Immature natural killer cell (primary cell): ENCODE data around the gene XK. TPM values are rescaled to one million over a fixed set of nuclear protein-coding genes. Genes with fewer than 3 reads are reported as not detected.
A peak's percentile ranks its signal among the peaks of the same experiment; 100 is the strongest.

ENCODE experiments used
- DNase-seq, 3 donors: peaks; one replicate each; pipeline ENCODE4 v3.0.0; 2022; ENCODE audit warnings: mixed read lengths in 1 of 3
- H3K27ac Mint-ChIP-seq, 6 donors: one replicate each; pipeline ENCODE4 v1.8.0; 2020; ENCODE audit warnings: mixed read lengths in 6 of 6, mild to moderate bottlenecking in 5 of 6, inconsistent platforms in 4 of 6, moderate library complexity in 3 of 6
- H3K27me3 Mint-ChIP-seq, 3 donors: one replicate each; pipeline ENCODE4 v1.8.0; 2020 to 2021; ENCODE audit warnings: low read depth in 3 of 3, mild to moderate bottlenecking in 3 of 3, mixed read lengths in 3 of 3, moderate library complexity in 3 of 3, inconsistent platforms in 1 of 3
- H3K36me3 Mint-ChIP-seq, 3 donors: one replicate each; pipeline ENCODE4 v1.8.0; 2020; ENCODE audit warnings: mixed read lengths in 3 of 3, inconsistent platforms in 2 of 3, mild to moderate bottlenecking in 2 of 3
- H3K4me1 Mint-ChIP-seq, 2 donors: one replicate each; pipeline ENCODE4 v1.8.0; 2020; ENCODE audit warnings: inconsistent platforms in 2 of 2, mild to moderate bottlenecking in 2 of 2, mixed read lengths in 2 of 2, moderate library complexity in 1 of 2
- H3K4me3 Mint-ChIP-seq, 5 donors: one replicate each; pipeline ENCODE4 v1.8.0; 2020; ENCODE audit warnings: mild to moderate bottlenecking in 5 of 5, mixed read lengths in 5 of 5, inconsistent platforms in 3 of 5, moderate library complexity in 3 of 5
- H3K9me3 Mint-ChIP-seq, 6 donors: one replicate each; pipeline ENCODE4 v1.8.0; 2020; ENCODE audit warnings: mild to moderate bottlenecking in 6 of 6, mixed read lengths in 6 of 6, inconsistent platforms in 4 of 6, moderate library complexity in 3 of 6
- polyA plus RNA-seq, 3 donors: library from polyadenylated mRNA; unstranded; fragments of 300-500 nt; fragmentation: Illumina TruSeq; gene quantifications; one replicate each; pipeline ENCODE4 v1.2.3, GENCODE V29; 2021

Gene XK
- polyA plus RNA-seq, 3 donors from 2014 or later: 0.08 to 0.11 TPM; not detected in 1

DNA sequence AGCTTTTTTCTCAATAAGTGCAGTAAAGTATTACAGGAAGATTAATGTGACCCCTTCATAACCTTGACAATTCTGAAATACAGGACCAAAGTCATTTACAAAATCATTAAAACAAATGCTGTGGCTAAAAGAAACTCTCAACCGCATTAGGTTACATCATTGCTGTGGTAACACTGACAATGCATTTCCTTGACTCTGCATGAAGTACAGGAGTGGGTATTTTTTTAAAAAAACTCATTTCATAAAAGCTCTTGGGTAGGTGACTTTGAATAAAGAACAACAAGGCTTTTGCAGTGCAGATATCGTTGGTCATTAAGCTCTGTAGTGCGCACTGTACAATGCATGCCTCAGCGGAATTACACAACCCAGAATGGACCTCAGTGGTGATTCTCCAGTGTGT, 23.4 kb upstream of the XK start:
- Mint-ChIP-seq H3K4me3 (no peak overlapping the region), H3K36me3 (peaks cover 0 to 9% (median 8%) of the 10 kb centered on the region in 3 donors), H3K27ac (no peak overlapping the region), H3K9me3 (no peaks in the 10 kb centered on the region), H3K4me1 (no peaks in the 10 kb centered on the region), H3K27me3 (peaks cover 0 to 3% (median 2%) of the 10 kb centered on the region in 3 donors)
- no peak for DNase-seq

DNA sequence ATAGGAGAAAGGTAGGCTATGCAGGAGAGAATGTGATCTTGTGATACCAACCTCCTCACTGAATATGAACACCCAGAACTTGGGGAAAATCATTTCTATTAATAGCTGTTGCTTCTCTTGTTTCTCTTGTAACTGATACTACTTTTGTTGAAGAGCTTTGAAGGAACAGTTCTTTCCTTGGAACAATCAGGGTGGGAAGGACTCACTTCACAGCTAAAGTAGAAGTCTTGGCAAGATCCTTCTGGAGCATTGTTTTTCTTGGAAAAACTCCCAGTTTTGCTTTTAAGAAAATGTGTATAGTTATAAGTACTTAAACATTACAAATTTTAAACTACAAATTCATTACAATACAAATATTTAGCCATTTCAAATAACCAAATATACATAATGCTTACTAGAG, 19.1 kb upstream of the XK start:
- DNase-seq: no peak
- Mint-ChIP-seq H3K27ac (no peak overlapping the region), H3K9me3 (no peaks in the 10 kb centered on the region), H3K27me3 (peaks cover 0 to 3% (median 2%) of the 10 kb centered on the region in 3 donors), H3K4me1 (no peaks in the 10 kb centered on the region), H3K4me3 (no peak overlapping the region), H3K36me3 (peaks cover 0 to 9% (median 8%) of the 10 kb centered on the region in 3 donors)

DNA sequence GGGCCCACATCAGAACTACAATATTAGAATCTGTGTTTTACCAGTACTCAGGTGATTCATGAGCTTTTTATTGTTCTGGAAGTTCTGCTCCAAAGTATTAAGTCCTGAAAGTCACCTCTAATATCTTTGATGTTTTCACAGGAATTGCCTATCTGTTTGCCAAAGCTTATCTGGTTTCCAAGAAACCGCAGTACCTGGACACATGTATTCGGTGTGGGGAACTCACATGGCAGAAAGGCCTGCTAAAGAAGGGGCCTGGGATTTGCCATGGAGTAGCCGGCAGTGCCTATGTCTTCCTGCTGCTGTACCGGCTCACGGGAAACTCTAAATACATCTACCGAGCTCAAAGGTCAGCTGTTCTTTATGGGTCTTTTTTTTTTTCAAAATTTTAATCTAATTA, 18.4 kb upstream of the XK start:
- H3K27ac Mint-ChIP-seq: no peak overlapping the region
- H3K9me3 Mint-ChIP-seq: no peaks in the 10 kb centered on the region
- H3K4me3 Mint-ChIP-seq: no peak overlapping the region

DNA sequence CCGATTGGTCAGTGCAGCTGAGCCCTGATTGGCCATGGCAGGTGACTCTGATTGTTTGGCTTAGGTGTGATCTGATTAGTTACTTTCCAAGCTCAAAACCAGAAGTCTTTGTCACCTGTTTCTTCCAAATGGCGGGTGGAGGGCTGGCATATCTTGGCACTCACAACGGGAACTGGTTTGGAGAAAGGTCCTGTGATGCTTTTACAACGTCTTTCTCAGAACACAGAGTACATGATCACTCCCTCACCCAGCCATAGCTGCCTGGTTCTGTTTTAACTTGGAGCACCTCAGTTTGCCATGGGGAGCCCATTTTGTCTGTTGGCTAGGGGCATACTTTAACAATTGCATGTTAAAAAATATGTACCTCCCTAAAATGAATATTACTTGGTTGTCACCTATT, 13.0 kb upstream of the XK start:
- Mint-ChIP-seq H3K27me3 (peaks cover 0 to 5% (median 4%) of the 10 kb centered on the region in 3 donors), H3K36me3 (peaks cover 0 to 4% (median 0%) of the 10 kb centered on the region in 3 donors), H3K9me3 (no peaks in the 10 kb centered on the region), H3K4me1 (no peaks in the 10 kb centered on the region), H3K27ac (no peak overlapping the region), H3K4me3 (no peak overlapping the region)
- DNase-seq: no peak

More for the DNA sequence above, 18.4 kb upstream of the XK start:
- Mint-ChIP-seq H3K27me3 (peaks cover 1 to 4% (median 2%) of the 10 kb centered on the region in 3 donors), H3K36me3 (peaks cover 0 to 9% (median 8%) of the 10 kb centered on the region in 3 donors), H3K4me1 (no peaks in the 10 kb centered on the region)
- DNase-seq: no peak

DNA sequence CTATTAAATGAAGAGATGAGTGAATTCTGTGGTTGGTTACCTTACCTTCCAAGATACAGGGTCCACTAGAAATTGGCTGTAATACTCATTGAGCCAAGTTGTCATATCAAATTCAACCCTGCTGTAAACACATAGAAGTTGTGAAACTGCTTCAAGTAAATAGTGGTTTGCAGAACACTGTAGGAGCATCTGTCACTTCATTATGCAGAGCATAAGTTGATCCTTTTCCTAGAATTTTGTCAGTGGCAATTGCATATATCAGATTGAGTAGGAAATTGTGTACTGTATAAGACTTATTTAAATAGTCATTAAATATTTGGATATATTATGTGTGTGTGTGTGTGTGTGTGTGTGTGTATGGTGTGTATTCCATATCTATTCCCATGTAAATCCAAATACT, 8.8 kb upstream of the XK start:
- Mint-ChIP-seq H3K36me3 (peaks cover 0 to 4% (median 0%) of the 10 kb centered on the region in 3 donors), H3K27ac (no peak overlapping the region), H3K27me3 (peaks cover 0 to 8% (median 4%) of the 10 kb centered on the region in 3 donors), H3K9me3 (no peaks in the 10 kb centered on the region), H3K4me3 (no peak overlapping the region), H3K4me1 (no peaks in the 10 kb centered on the region)
- DNase-seq: no peak

DNA sequence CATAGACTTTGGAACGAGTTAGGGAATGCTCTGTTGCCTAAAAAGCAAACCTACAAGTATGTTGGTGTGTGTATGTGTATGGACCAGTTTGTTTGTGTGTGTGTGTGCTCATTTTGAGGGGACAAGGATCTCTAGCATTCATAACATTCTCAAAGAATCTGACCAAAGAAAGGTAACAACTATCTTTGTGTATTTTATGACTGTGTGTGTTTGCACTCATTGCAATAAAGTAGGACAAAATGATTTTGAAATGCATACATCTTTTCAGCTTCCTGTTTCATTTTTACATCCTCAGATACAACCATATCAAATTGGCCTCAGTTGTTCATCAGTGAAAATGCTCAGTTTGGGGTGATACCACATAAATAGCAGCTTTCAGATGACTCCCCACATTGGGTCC, 8.3 kb upstream of the XK start:
- no peak overlapping the region for H3K4me3 Mint-ChIP-seq
- H3K27ac Mint-ChIP-seq: no peak overlapping the region
- H3K27me3 Mint-ChIP-seq: peaks cover 0 to 6% (median 2%) of the 10 kb centered on the region in 3 donors
- H3K36me3 Mint-ChIP-seq: peaks cover 0 to 4% (median 0%) of the 10 kb centered on the region in 3 donors
- no peak for DNase-seq
- H3K9me3 Mint-ChIP-seq: no peaks in the 10 kb centered on the region
- H3K4me1 Mint-ChIP-seq: no peaks in the 10 kb centered on the region

DNA sequence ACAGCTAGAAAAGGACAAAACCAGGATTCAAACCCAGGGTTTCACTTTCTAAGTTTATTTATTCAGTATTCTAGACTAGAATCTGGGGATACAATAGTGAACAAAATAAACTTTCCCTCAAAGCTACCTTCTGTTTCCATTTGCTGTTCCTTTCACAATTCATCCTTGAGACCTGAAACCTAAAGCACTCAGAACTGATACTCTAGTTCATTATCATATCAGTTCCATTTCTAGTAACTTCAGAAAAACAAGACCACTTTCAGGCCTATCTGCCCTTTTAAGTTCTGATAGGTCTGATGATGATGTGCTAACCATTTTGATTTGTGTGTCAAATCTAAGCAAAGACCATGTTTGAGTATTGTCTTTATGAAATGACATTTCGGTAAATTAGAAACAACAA, 7.8 kb upstream of the XK start:
- Mint-ChIP-seq H3K27ac (no peak overlapping the region), H3K9me3 (no peaks in the 10 kb centered on the region), H3K4me1 (no peaks in the 10 kb centered on the region), H3K27me3 (peaks cover 0 to 6% (median 0%) of the 10 kb centered on the region in 3 donors), H3K4me3 (no peak overlapping the region), H3K36me3 (peaks cover 0 to 4% (median 0%) of the 10 kb centered on the region in 3 donors)
- DNase-seq: no peak

DNA sequence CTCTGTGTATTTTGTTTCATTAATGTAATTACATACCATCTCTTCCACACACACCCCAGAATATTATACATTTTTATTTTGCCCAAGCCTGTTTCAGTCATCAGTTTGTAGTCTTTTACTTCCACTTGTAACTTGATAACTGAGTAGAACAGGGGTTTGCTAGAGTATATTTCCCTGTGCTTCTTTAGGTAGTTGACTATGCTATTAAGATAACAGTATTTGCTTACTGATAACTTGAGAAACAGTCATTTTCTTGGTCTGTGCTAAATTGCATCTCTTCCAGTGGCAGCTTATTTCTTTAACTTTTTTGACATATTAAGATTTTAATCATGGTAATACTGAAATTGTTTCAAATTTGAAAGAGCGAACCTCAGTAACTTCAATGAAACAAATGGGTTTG, 7.0 kb upstream of the XK start:
- Mint-ChIP-seq H3K27me3 (peaks cover 0 to 6% (median 0%) of the 10 kb centered on the region in 3 donors), H3K27ac (no peak overlapping the region), H3K36me3 (peaks cover 0 to 4% (median 0%) of the 10 kb centered on the region in 3 donors), H3K4me3 (no peak overlapping the region), H3K4me1 (no peaks in the 10 kb centered on the region), H3K9me3 (no peaks in the 10 kb centered on the region)
- no peak for DNase-seq

DNA sequence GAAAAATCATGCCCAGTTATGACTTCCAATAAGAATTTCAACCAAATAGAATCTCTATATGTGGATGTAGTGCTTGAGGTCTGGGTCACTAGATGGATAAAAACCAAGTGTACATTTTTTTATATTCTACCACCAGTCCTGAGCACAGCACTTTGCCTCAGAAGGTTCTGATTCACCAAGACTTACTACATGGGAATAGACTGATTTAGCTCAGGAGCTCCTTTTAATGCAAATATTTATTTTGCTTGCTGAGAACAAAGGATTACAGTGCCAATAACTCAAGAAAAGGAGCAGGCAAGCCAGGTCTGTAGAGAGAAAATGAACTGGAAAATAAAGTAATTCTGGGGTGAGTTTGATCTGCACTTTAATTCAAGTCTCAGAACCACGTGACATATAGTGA, 6.4 kb upstream of the XK start:
- Mint-ChIP-seq H3K27me3 (peaks cover 0 to 3% (median 0%) of the 10 kb centered on the region in 3 donors), H3K4me1 (no peaks in the 10 kb centered on the region), H3K4me3 (no peak overlapping the region), H3K9me3 (no peaks in the 10 kb centered on the region), H3K36me3 (peaks cover 0 to 4% (median 0%) of the 10 kb centered on the region in 3 donors), H3K27ac (no peak overlapping the region)
- DNase-seq: no peak

DNA sequence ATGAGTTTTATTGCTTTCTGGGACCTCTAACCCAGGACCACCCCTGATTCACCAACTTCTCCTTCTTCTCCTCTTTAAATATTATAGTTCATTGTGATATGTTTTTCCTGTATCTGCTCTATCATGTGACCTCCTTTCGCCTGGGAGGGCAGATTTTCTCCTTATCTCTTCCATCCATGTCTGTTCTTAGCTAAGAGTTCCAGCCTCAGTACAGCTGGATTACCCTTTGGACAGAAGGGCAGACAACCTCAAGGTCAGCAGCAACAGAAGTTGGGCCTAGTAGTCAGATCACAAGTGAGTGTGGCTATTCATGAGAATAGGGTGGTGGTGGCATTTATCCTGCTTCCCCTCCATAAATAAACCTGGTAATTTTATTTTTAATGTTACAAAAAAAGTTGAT, 5.7 kb upstream of the XK start:
- peaks cover 0 to 3% (median 0%) of the 10 kb centered on the region in 3 donors for H3K27me3 Mint-ChIP-seq
- peaks cover 0 to 4% (median 0%) of the 10 kb centered on the region in 3 donors for H3K36me3 Mint-ChIP-seq
- H3K27ac Mint-ChIP-seq: no peak overlapping the region
- no peaks in the 10 kb centered on the region for H3K4me1 Mint-ChIP-seq
- no peaks in the 10 kb centered on the region for H3K9me3 Mint-ChIP-seq
- no peak for DNase-seq
- H3K4me3 Mint-ChIP-seq: no peak overlapping the region

DNA sequence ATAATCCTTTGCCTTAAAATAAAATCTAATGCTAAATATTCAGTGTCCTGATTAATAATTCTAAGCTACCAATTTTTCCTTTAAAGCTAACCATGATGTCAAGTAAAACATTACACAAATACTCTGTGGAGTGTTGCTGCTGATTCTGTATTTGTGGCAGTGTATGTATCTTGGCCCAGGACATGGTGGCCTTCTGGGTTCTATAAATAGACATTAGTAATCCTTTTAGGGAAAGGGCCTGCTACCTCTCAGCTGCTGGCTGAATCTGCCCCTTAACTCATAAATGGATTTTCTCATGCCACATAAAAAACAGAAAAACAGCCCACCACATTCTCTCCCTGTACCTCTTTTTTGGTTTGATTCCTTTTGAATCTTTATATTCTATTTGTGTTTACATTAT, 1.2 kb upstream of the XK start:
- no peaks in the 10 kb centered on the region for H3K36me3 Mint-ChIP-seq
- no peaks in the 10 kb centered on the region for H3K9me3 Mint-ChIP-seq
- H3K27me3 Mint-ChIP-seq: peaks cover 0 to 6% (median 0%) of the 10 kb centered on the region in 3 donors
- no peak for DNase-seq
- peak overlapping the region in 2 of 5 donors; percentile 14 to 59 for H3K4me3 Mint-ChIP-seq
- peaks cover 0 to 5% of the 10 kb centered on the region in 2 donors for H3K4me1 Mint-ChIP-seq
- H3K27ac Mint-ChIP-seq: no peak overlapping the region

DNA sequence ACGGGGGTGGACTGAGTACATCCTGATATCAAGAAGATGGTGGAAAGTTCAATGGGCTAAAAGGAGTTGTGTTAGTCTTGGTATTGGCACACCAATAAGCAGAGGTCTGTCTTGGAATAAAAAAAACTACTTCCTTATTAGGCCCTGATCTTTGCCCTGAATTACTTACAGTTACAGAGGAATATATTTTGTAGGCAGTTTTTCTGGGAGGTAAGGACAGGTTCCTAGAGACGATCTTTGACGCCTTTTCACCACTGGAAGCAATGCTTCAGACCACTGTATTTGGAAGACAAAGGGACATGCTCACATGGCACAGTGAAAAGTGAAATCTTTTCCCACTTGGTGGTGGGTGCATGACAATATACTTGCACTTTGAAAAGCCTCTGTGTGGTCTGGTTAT, 618 bp upstream of the XK start:
- H3K4me1 Mint-ChIP-seq: peaks cover 0 to 5% of the 10 kb centered on the region in 2 donors
- peaks cover 0 to 6% (median 0%) of the 10 kb centered on the region in 3 donors for H3K27me3 Mint-ChIP-seq
- no peak for DNase-seq
- H3K36me3 Mint-ChIP-seq: no peaks in the 10 kb centered on the region
- no peaks in the 10 kb centered on the region for H3K9me3 Mint-ChIP-seq
- peak overlapping the region in 1 of 6 donors; percentile 55 for H3K27ac Mint-ChIP-seq
- peak overlapping the region; percentile 14 to 70 (median 42) for H3K4me3 Mint-ChIP-seq

DNA sequence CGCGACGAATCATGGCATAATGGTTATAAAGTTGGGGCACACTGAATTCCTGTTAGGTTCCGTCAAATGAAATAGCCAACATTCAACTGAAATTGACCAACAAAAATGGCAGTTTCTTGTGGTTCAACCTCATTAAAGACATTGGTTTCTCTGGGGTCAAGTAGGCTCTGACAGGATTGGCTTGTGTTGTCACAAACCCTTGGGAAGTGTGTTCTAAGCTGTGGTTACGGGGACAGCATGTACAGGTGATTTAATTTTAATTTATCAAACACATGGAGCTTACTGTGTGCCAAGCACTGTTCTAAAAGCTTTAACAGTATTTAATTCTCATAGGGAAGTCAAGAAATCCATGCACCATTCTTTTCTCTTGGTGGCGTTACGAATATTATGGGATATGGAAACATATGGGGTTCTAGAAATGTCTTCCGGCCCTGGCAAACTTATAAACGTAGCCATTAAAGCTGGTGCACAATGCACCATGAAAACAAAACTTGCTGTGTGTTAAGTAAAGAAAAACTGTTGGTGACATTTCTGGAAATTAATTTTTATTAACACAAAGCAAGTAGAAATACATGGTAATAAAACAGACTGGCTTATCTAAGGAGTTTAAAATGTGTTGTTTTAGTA, 891 bp downstream of the XK start:
- no peaks in the 10 kb centered on the region for H3K36me3 Mint-ChIP-seq
- peak overlapping the region in 1 of 6 donors; percentile 51 for H3K27ac Mint-ChIP-seq
- no peaks in the 10 kb centered on the region for H3K9me3 Mint-ChIP-seq
- H3K4me1 Mint-ChIP-seq: peaks cover 0 to 5% of the 10 kb centered on the region in 2 donors
- H3K4me3 Mint-ChIP-seq: peak overlapping the region; percentile 38 to 79 (median 67)
- DNase-seq: no peak
- H3K27me3 Mint-ChIP-seq: peaks cover 0 to 4% (median 0%) of the 10 kb centered on the region in 3 donors

DNA sequence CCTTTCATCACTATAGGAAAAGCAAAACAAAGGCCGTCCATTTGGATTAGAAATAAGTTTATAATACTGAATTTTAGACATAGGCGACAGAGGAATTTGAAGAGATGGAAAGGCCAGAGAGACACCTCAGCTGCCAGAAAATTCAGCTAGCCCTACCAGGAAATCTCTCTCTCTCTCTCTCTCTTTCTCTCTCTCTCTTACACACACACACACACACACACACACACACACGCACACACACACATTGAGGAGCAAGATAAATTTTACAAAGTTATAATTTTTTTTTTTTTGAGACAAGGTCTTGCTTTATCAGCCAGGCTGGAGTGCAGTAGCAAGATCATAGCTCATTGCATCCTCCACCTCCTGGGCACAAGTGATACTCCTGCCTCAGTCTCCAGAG, 1.4 kb downstream of the XK start:
- no peaks in the 10 kb centered on the region for H3K36me3 Mint-ChIP-seq
- no peaks in the 10 kb centered on the region for H3K9me3 Mint-ChIP-seq
- DNase-seq: no peak
- H3K4me3 Mint-ChIP-seq: peak overlapping the region in 1 of 5 donors; percentile 67
- peaks cover 0 to 4% (median 0%) of the 10 kb centered on the region in 3 donors for H3K27me3 Mint-ChIP-seq
- H3K4me1 Mint-ChIP-seq: peaks cover 0 to 5% of the 10 kb centered on the region in 2 donors
- H3K27ac Mint-ChIP-seq: no peak overlapping the region

DNA sequence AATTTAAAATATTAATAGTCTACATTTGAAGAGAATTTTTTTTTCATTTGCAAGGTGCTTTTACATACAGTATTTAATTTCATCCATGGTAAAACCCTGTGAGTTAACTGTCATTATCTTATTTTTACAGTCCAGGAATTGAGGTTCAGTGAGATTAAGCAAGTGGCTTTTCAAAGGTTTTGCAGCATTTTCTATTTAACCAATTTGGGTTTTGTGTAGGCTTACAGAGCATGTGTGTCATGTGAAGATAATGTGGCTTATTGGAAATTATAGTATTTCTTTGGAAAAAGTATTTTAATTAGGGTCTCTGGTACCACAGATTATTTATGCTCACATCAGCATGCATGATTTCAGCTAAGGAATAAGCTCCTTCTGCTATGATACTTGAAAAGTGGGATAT, 4.5 kb downstream of the XK start:
- Mint-ChIP-seq H3K4me1 (peaks cover 0 to 5% of the 10 kb centered on the region in 2 donors), H3K9me3 (no peaks in the 10 kb centered on the region), H3K27me3 (peaks cover 0 to 4% (median 0%) of the 10 kb centered on the region in 3 donors), H3K4me3 (no peak overlapping the region), H3K36me3 (peaks cover 0 to 4% (median 0%) of the 10 kb centered on the region in 3 donors), H3K27ac (no peak overlapping the region)
- no peak for DNase-seq
